T-cell (primary cell): ENCODE results near the gene ZNF174. TPM values are rescaled to one million over a fixed set of nuclear protein-coding genes. Genes with fewer than 3 reads are reported as not detected.

ENCODE experiments used
- ATAC-seq, 4 experiments: fragments of 200-7000 bp in 3 of 4; fragments of 150-1000 bp in 1 of 4; cut with Tn5 transposase; replicated peaks in 1 of 4; 1 replicate in 3 of 4; 2 replicates in 1 of 4; pipeline ENCODE4 v1.10.0; 2021; ENCODE audit warnings: moderate library complexity in 3 of 4, mild to moderate bottlenecking in 2 of 4, moderate number of reproducible peaks in 1 of 4
- CTCF ChIA-PET, 2 donors: fragments of 300-600 bp; sonication (Branson Sonifier 250); formaldehyde crosslinking; loops; one replicate each; lab custom pipeline; 2022; ENCODE audit warnings: antibody characterized with exemption in 2 of 2; lab: Charles Lee
- POLR2A ChIA-PET, 2 donors: fragments of 300-600 bp; sonication (Branson Sonifier 250); formaldehyde crosslinking; loops; one replicate each; lab custom pipeline; 2022; ENCODE audit warnings: antibody characterized with exemption in 2 of 2; lab: Charles Lee
- DNase-seq, 35 experiments: peaks; one replicate each; pipeline versions ENCODE4 v3.0.0 to v3.0.0-alpha.2; 2013 to 2023
- H3K27ac ChIP-seq: one replicate; pipeline ENCODE4 v1.5.1; 2013; ENCODE audit warnings: low read length
- H3K27me3 ChIP-seq, 2 experiments: replicated peaks in 1 of 2; 1 replicate in 1 of 2; 2 replicates in 1 of 2; pipeline versions ENCODE4 v1.6.1 to v1.7.0; 2013; ENCODE audit warnings: low read length in 1 of 2, mixed read lengths in 1 of 2; ENCODE audit not compliant: control insufficient read depth in 2 of 2, insufficient read depth in 2 of 2; ENCODE audit errors: extremely low read depth in 1 of 2
- H3K36me3 ChIP-seq, 2 donors: 1 replicate in 1 of 2; 2 replicates in 1 of 2; pipeline versions ENCODE4 v1.6.1 to v1.7.0; 2013; ENCODE audit warnings: low read length in 1 of 2; ENCODE audit not compliant: control insufficient read depth in 2 of 2, insufficient read depth in 1 of 2; ENCODE audit errors: extremely low read depth in 1 of 2
- H3K4me1 ChIP-seq, 2 experiments: 1 replicate in 1 of 2; 2 replicates in 1 of 2; pipeline versions ENCODE4 v1.6.1 to v1.7.0; 2013; ENCODE audit warnings: low read length in 2 of 2, mixed read lengths in 1 of 2; ENCODE audit not compliant: insufficient read depth in 2 of 2, control insufficient read depth in 1 of 2; ENCODE audit errors: extremely low read depth in 1 of 2
- H3K4me3 ChIP-seq, 2 donors: 1 replicate in 1 of 2; 2 replicates in 1 of 2; pipeline versions ENCODE4 v1.5.1 to v1.7.0; 2013; ENCODE audit warnings: mild to moderate bottlenecking in 2 of 2, low read length in 1 of 2, moderate library complexity in 1 of 2; ENCODE audit not compliant: control insufficient read depth in 1 of 2; ENCODE audit errors: extremely low read depth in 1 of 2
- H3K9me3 ChIP-seq: 2 replicates; pipeline ENCODE4 v1.7.0; 2013
- H3K27ac Mint-ChIP-seq, 2 donors: one replicate each; pipeline ENCODE4 v1.8.0; 2020 to 2021; ENCODE audit warnings: mild to moderate bottlenecking in 2 of 2, mixed read lengths in 2 of 2
- H3K27me3 Mint-ChIP-seq, 2 donors: one replicate each; pipeline ENCODE4 v1.8.0; 2021 to 2022; ENCODE audit warnings: mixed read lengths in 2 of 2
- H3K36me3 Mint-ChIP-seq: one replicate; pipeline ENCODE4 v1.8.0; 2021; ENCODE audit warnings: mixed read lengths
- H3K4me1 Mint-ChIP-seq, 3 donors: one replicate each; pipeline ENCODE4 v1.8.0; 2020 to 2022; ENCODE audit warnings: mixed read lengths in 3 of 3, mild to moderate bottlenecking in 1 of 3
- H3K4me3 Mint-ChIP-seq, 3 donors: one replicate each; pipeline ENCODE4 v1.8.0; 2020 to 2022; ENCODE audit warnings: mild to moderate bottlenecking in 3 of 3, mixed read lengths in 3 of 3, moderate library complexity in 3 of 3
- H3K9me3 Mint-ChIP-seq, 3 donors: one replicate each; pipeline ENCODE4 v1.8.0; 2020 to 2022; ENCODE audit warnings: mixed read lengths in 3 of 3
- WGBS: methylation state at CpG from one replicate; pipeline ENCODE4 v1.1.5; 2013; ENCODE audit warnings: missing lambda C conversion rate; ENCODE audit not compliant: insufficient coverage; 5-methylcytosine and 5-hydroxymethylcytosine counted together
- total RNA-seq, 35 experiments: library from RNA in 6 of 35; stranded (reverse) in 6 of 35; fragments of 120-200 nt in 1 of 35; gene quantifications; one replicate each; pipeline versions ENCODE4 v1.2.1 to v1.2.4 and lab custom pipeline; 2013 to 2026

ZNF174 gene
- total RNA-seq, 5 donors from 2014 or later (not counting 1 experiment from before 2014, with no cell fraction given): 6.4 to 18.7 (median 18.5) TPM

GRCh38 chr16:3431779-3432219 lies 30.8 kb downstream of the ZNF174 start:
- peaks cover 0 to 3% of the 10 kb centered on the region in 2 experiments for H3K27me3 ChIP-seq
- no peaks in the 10 kb centered on the region for H3K9me3 ChIP-seq
- peaks cover 0 to 1% of the 10 kb centered on the region in 2 donors for H3K27me3 Mint-ChIP-seq
- H3K4me3 ChIP-seq: peak overlapping the region in 1 of 2 donors; percentile 6
- POLR2A ChIA-PET: no interaction called here
- peaks cover 0 to 5% of the 10 kb centered on the region in 2 donors for H3K36me3 ChIP-seq
- CTCF ChIA-PET: interaction anchor here in 1 of 2 donors (1.4 kb wide), 1 partner anchor 31 kb away, joined by 4 read pairs; the partner anchor contains the start of genes ZNF174 and ZSCAN32
- peaks cover 12 to 21% (median 16%) of the 10 kb centered on the region in 3 donors for H3K4me1 Mint-ChIP-seq
- peak overlapping the region; percentile 59 to 65 (median 59) for H3K4me3 Mint-ChIP-seq
- H3K27ac ChIP-seq: no peak overlapping the region
- WGBS: 60% methylated on average over 25 of the region's 26 CpGs
- H3K9me3 Mint-ChIP-seq: peaks cover 0 to 10% (median 6%) of the 10 kb centered on the region in 3 donors
- ATAC-seq (peak; percentile 69 to 86 (median 79)), DNase-seq (peak; percentile 12 to 62 (median 41))
- peaks cover 35% of the 10 kb centered on the region for H3K36me3 Mint-ChIP-seq
- peaks cover 0 to 6% of the 10 kb centered on the region in 2 experiments for H3K4me1 ChIP-seq
- peak overlapping the region in 1 of 2 donors; percentile 61 for H3K27ac Mint-ChIP-seq

GRCh38 chr16:3434373-3434772 lies 33.4 kb downstream of the ZNF174 start:
- ChIA-PET CTCF (no interaction called here), POLR2A (no interaction called here)
- DNase-seq (no peak), ATAC-seq (no peak)
- Mint-ChIP-seq H3K4me1 (peaks cover 15 to 22% (median 16%) of the 10 kb centered on the region in 3 donors), H3K27ac (peak overlapping the region in 1 of 2 donors; percentile 11), H3K4me3 (no peak overlapping the region), H3K9me3 (peaks cover 1 to 12% (median 6%) of the 10 kb centered on the region in 3 donors), H3K36me3 (peaks cover 48% of the 10 kb centered on the region), H3K27me3 (peaks cover 0 to 9% of the 10 kb centered on the region in 2 donors)
- Histone ChIP-seq H3K27me3 (peaks cover 0 to 4% of the 10 kb centered on the region in 2 experiments), H3K27ac (no peak overlapping the region), H3K36me3 (peaks cover 0 to 13% of the 10 kb centered on the region in 2 donors), H3K9me3 (no peaks in the 10 kb centered on the region), H3K4me1 (peaks cover 0 to 6% of the 10 kb centered on the region in 2 experiments), H3K4me3 (no peak overlapping the region)

GRCh38 chr16:3439637-3440036 lies 38.6 kb downstream of the ZNF174 start:
- ChIA-PET CTCF (no interaction called here), POLR2A (no interaction called here)
- ATAC-seq: no peak
- no CpG with 5 or more reads among the region's 4 CpGs for WGBS
- no peak for DNase-seq
- peaks cover 0 to 16% of the 10 kb centered on the region in 2 donors for H3K27me3 Mint-ChIP-seq
- H3K27ac Mint-ChIP-seq: no peak overlapping the region
- Histone ChIP-seq H3K9me3 (peaks cover 2% of the 10 kb centered on the region), H3K4me1 (peaks cover 3 to 12% of the 10 kb centered on the region in 2 experiments), H3K4me3 (no peak overlapping the region), H3K27ac (no peak overlapping the region), H3K36me3 (peaks cover 0 to 21% of the 10 kb centered on the region in 2 donors), H3K27me3 (peaks cover 0 to 7% of the 10 kb centered on the region in 2 experiments)
- H3K4me3 Mint-ChIP-seq: no peak overlapping the region
- peaks cover 4 to 16% (median 8%) of the 10 kb centered on the region in 3 donors for H3K9me3 Mint-ChIP-seq
- peaks cover 23 to 34% (median 23%) of the 10 kb centered on the region in 3 donors for H3K4me1 Mint-ChIP-seq
- H3K36me3 Mint-ChIP-seq: peaks cover 41% of the 10 kb centered on the region

- H3K9me3 Mint-ChIP-seq: peaks cover 4 to 16% (median 8%) of the 10 kb centered on the region in 3 donors
- ChIA-PET POLR2A (interaction anchor here (0.5 to 1.2 kb wide), 3 partner anchors 14 to 161 kb away, joined by 3 to 12 read pairs (median 4); partner anchors contain the start of gene ZNF263 (in 1 of the 2)), CTCF (interaction anchor here in 1 of 2 donors (0.6 to 1.6 kb wide), 5 partner anchors 14 to 293 kb away, joined by 4 to 6 read pairs (median 5); partner anchors contain the start of genes ZNF174 and ZSCAN32)
- peak within 1 kb of the TSS; percentile 92 to 97 (median 97) for H3K4me3 Mint-ChIP-seq
- H3K27ac Mint-ChIP-seq: peak within 1 kb of the TSS; percentile 94 to 95
- Histone ChIP-seq H3K36me3 (peaks cover 0 to 10% of the 10 kb centered on the region in 2 donors), H3K4me3 (peak within 1 kb of the TSS; percentile 54 to 75), H3K27ac (peak within 1 kb of the TSS; percentile 76), H3K27me3 (peaks cover 0 to 4% of the 10 kb centered on the region in 2 experiments), H3K9me3 (peaks cover 2% of the 10 kb centered on the region), H3K4me1 (peaks cover 5 to 13% of the 10 kb centered on the region in 2 experiments)
- 38% methylated on average over 61 of the region's 61 CpGs for WGBS
- ATAC-seq (peak; percentile 96 to 99 (median 98)), DNase-seq (peak; percentile 47 to 87 (median 73))
- H3K36me3 Mint-ChIP-seq: peaks cover 24% of the 10 kb centered on the region
- peaks cover 0 to 8% of the 10 kb centered on the region in 2 donors for H3K27me3 Mint-ChIP-seq
- peaks cover 25 to 43% (median 35%) of the 10 kb centered on the region in 3 donors for H3K4me1 Mint-ChIP-seq
Observed at GRCh38 chr16:3443108-3444031, 42.4 kb downstream of the ZNF174 start, which contains the start of the genes NAA60 and ZNF597. TSS of gene NAA60 (plus strand) at chr16:3443680. CDS start at chr16:3476228, 32,548 bp downstream. TSS of gene ZNF597 (minus strand) at chr16:3443504. CDS start at chr16:3443153, 351 bp downstream.

- Mint-ChIP-seq H3K9me3 (peaks cover 4 to 16% (median 8%) of the 10 kb centered on the region in 3 donors), H3K36me3 (peaks cover 25% of the 10 kb centered on the region), H3K27me3 (peaks cover 0 to 8% of the 10 kb centered on the region in 2 donors), H3K4me1 (peaks cover 25 to 43% (median 35%) of the 10 kb centered on the region in 3 donors), H3K4me3 (peak overlapping the region; percentile 92 to 97 (median 97)), H3K27ac (peak overlapping the region; percentile 94 to 95)
- Histone ChIP-seq H3K9me3 (peaks cover 2% of the 10 kb centered on the region), H3K4me1 (peaks cover 5 to 13% of the 10 kb centered on the region in 2 experiments), H3K27ac (peak overlapping the region; percentile 76), H3K36me3 (peaks cover 0 to 10% of the 10 kb centered on the region in 2 donors), H3K4me3 (peak overlapping the region; percentile 54 to 75), H3K27me3 (peaks cover 0 to 4% of the 10 kb centered on the region in 2 experiments)
- ChIA-PET CTCF (interaction anchor here in 1 of 2 donors (0.9 to 1.6 kb wide), 4 partner anchors 13 to 177 kb away, joined by 3 to 6 read pairs (median 5); partner anchors contain the start of genes ZNF174 and ZSCAN32), POLR2A (interaction anchor here (0.5 to 1.2 kb wide), 5 partner anchors 14 to 161 kb away, joined by 3 to 12 read pairs (median 3); partner anchors contain the start of gene ZNF263 (in 1 of the 2))
- peak; percentile 30 to 50 (median 38) for ATAC-seq
- WGBS: 32% methylated on average over 3 of the region's 10 CpGs
- peak in 24 of 35 experiments; percentile 10 to 61 (median 28) for DNase-seq
Observed at GRCh38 chr16:3444032-3444388, 43.0 kb downstream of the ZNF174 start.
